Measurements from ENCODE around the gene EPB41L5. TPM values are rescaled to one million over a fixed set of nuclear protein-coding genes. Genes with fewer than 3 reads are reported as not detected.
"Not testable (repeated sequence)": the region's sequence is repeated elsewhere in the genome, so short reads cannot be mapped to it uniquely, and the experiment has no call there.

The EPB41L5 gene
- total and polyA plus RNA-seq, 4 donors = 19.7 to 88.4 (median 30.3) TPM

DNA sequence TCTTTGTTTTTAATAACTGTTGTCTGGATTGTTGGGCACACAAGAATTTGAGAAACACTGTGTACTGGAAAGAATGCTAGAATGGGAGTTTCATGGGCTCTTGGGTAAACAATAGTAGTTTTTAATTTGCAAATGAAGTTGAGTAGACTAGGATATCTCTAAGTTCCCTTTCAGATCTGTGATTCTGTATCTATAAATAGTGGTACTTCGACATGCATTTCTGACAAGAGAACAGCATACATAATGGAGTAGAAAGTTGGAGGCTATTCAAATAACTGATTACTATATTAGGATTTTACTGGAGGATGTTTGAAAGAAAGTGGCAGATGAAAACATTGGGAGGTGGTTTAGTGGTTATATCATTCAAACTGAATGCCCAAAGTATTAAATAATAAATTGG is 29.5 kb downstream of the EPB41L5 start:
- TF ChIP-seq JUND (IDR thresholded peaks at IDR 0.05) (no peak), RXRA (IDR thresholded peaks at IDR 0.05) (no peak), NR2F2 (IDR thresholded peaks at IDR 0.05) (no peak), YY1 (IDR thresholded peaks at IDR 0.05) (no peak), RAD21 (IDR thresholded peaks at IDR 0.05) (no peak), SP1 (IDR thresholded peaks at IDR 0.05) (no peak)
- TF ChIP-seq, protein P1, sequence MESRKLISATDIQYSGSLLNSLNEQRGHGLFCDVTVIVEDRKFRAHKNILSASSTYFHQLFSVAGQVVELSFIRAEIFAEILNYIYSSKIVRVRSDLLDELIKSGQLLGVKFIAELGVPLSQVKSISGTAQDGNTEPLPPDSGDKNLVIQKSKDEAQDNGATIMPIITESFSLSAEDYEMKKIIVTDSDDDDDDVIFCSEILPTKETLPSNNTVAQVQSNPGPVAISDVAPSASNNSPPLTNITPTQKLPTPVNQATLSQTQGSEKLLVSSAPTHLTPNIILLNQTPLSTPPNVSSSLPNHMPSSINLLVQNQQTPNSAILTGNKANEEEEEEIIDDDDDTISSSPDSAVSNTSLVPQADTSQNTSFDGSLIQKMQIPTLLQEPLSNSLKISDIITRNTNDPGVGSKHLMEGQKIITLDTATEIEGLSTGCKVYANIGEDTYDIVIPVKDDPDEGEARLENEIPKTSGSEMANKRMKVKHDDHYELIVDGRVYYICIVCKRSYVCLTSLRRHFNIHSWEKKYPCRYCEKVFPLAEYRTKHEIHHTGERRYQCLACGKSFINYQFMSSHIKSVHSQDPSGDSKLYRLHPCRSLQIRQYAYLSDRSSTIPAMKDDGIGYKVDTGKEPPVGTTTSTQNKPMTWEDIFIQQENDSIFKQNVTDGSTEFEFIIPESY (IDR thresholded peaks at IDR 0.05) = no peak
- TF ChIP-seq, protein P2, sequence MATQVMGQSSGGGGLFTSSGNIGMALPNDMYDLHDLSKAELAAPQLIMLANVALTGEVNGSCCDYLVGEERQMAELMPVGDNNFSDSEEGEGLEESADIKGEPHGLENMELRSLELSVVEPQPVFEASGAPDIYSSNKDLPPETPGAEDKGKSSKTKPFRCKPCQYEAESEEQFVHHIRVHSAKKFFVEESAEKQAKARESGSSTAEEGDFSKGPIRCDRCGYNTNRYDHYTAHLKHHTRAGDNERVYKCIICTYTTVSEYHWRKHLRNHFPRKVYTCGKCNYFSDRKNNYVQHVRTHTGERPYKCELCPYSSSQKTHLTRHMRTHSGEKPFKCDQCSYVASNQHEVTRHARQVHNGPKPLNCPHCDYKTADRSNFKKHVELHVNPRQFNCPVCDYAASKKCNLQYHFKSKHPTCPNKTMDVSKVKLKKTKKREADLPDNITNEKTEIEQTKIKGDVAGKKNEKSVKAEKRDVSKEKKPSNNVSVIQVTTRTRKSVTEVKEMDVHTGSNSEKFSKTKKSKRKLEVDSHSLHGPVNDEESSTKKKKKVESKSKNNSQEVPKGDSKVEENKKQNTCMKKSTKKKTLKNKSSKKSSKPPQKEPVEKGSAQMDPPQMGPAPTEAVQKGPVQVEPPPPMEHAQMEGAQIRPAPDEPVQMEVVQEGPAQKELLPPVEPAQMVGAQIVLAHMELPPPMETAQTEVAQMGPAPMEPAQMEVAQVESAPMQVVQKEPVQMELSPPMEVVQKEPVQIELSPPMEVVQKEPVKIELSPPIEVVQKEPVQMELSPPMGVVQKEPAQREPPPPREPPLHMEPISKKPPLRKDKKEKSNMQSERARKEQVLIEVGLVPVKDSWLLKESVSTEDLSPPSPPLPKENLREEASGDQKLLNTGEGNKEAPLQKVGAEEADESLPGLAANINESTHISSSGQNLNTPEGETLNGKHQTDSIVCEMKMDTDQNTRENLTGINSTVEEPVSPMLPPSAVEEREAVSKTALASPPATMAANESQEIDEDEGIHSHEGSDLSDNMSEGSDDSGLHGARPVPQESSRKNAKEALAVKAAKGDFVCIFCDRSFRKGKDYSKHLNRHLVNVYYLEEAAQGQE (IDR thresholded peaks at IDR 0.05) = no peak
- TF ChIP-seq, protein P3, sequence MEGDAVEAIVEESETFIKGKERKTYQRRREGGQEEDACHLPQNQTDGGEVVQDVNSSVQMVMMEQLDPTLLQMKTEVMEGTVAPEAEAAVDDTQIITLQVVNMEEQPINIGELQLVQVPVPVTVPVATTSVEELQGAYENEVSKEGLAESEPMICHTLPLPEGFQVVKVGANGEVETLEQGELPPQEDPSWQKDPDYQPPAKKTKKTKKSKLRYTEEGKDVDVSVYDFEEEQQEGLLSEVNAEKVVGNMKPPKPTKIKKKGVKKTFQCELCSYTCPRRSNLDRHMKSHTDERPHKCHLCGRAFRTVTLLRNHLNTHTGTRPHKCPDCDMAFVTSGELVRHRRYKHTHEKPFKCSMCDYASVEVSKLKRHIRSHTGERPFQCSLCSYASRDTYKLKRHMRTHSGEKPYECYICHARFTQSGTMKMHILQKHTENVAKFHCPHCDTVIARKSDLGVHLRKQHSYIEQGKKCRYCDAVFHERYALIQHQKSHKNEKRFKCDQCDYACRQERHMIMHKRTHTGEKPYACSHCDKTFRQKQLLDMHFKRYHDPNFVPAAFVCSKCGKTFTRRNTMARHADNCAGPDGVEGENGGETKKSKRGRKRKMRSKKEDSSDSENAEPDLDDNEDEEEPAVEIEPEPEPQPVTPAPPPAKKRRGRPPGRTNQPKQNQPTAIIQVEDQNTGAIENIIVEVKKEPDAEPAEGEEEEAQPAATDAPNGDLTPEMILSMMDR (IDR thresholded peaks at IDR 0.05; ENCODE audit: low read depth, low read length, missing input control) = no peak
- H3K4me1 ChIP-seq (ENCODE audit: control insufficient read depth in 4 of 4, insufficient read depth in 4 of 4, low read length in 3 of 4) = peaks cover 0 to 2% (median 0%) of the 10 kb centered on the region in 4 donors
- WGBS = 78% methylated on average over 1 of the region's 1 CpG

DNA sequence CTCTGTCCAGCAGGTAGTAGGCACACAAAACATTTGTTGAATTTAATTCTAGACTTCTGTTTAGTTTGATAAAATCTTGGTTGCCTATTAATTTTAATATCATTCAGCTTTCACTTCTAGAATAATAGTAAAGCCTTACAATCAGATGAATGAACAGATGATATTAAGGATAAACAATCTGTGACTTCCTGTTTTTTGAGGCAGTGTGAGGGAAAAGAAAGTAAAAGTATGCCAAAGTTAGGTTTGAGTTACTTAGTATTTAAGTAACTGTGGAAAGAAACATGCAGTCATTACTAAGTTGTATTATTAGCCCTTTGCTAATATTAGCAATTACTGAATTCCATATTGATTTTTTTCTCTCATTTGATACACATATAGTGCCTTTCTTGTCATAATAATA is 31.5 kb downstream of the EPB41L5 start:
- H3K4me3 ChIP-seq (ENCODE audit: low read depth in 1 of 3, low read length in 3 of 3) = no peak overlapping the region
- H3K27me3 ChIP-seq (ENCODE audit: control insufficient read depth in 4 of 4, insufficient read depth in 4 of 4, low read length in 3 of 4) = no peaks in the 10 kb centered on the region
- TF ChIP-seq HNF4A (conservative IDR thresholded peaks at IDR 0.05) (no peak), FOXA1 (IDR thresholded peaks at IDR 0.05) (no peak), JUND (IDR thresholded peaks at IDR 0.05) (no peak), RAD21 (IDR thresholded peaks at IDR 0.05) (no peak), YY1 (IDR thresholded peaks at IDR 0.05) (no peak), HNF4G (IDR thresholded peaks at IDR 0.05) (no peak), TAF1 (conservative IDR thresholded peaks at IDR 0.05) (no peak), NR2F2 (IDR thresholded peaks at IDR 0.05) (no peak), FOXA2 (IDR thresholded peaks at IDR 0.05) (no peak)
- TF ChIP-seq, protein P4, sequence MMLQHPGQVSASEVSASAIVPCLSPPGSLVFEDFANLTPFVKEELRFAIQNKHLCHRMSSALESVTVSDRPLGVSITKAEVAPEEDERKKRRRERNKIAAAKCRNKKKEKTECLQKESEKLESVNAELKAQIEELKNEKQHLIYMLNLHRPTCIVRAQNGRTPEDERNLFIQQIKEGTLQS (IDR thresholded peaks at IDR 0.05) = no peak
- TF ChIP-seq, protein P2 (IDR thresholded peaks at IDR 0.05) = no peak
- TF ChIP-seq, protein P5, sequence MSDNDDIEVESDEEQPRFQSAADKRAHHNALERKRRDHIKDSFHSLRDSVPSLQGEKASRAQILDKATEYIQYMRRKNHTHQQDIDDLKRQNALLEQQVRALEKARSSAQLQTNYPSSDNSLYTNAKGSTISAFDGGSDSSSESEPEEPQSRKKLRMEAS (IDR thresholded peaks at IDR 0.05) = no peak
- DNase-seq (ENCODE audit: low spot score) = no peak
- H3K27ac ChIP-seq (ENCODE audit: low read depth in 1 of 2, low read length in 2 of 2) = no peak overlapping the region
- no peaks in the 10 kb centered on the region for H3K9me3 ChIP-seq (ENCODE audit: control insufficient read depth in 4 of 4, low read length in 3 of 4)
- H3K9ac ChIP-seq (ENCODE audit: low read depth in 1 of 2, low read length in 2 of 2) = no peak overlapping the region
- no peaks in the 10 kb centered on the region for H3K4me1 ChIP-seq (ENCODE audit: control insufficient read depth in 4 of 4, insufficient read depth in 4 of 4, low read length in 3 of 4)
- peaks cover 3 to 11% (median 6%) of the 10 kb centered on the region in 4 donors for H3K36me3 ChIP-seq (ENCODE audit: control insufficient read depth in 4 of 4, insufficient read depth in 3 of 4, low read depth in 1 of 4, low read length in 3 of 4)

More for the DNA sequence above, 29.5 kb downstream of the EPB41L5 start:
- DNase-seq (ENCODE audit: low spot score) = no peak
- H3K27ac ChIP-seq (ENCODE audit: low read depth in 1 of 2, low read length in 2 of 2) = no peak overlapping the region
- H3K9me3 ChIP-seq (ENCODE audit: control insufficient read depth in 4 of 4, low read length in 3 of 4) = no peaks in the 10 kb centered on the region
- no peak overlapping the region for H3K4me3 ChIP-seq (ENCODE audit: low read depth in 1 of 3, low read length in 3 of 3)
- H3K36me3 ChIP-seq (ENCODE audit: control insufficient read depth in 4 of 4, insufficient read depth in 3 of 4, low read depth in 1 of 4, low read length in 3 of 4) = peaks cover 3 to 11% (median 6%) of the 10 kb centered on the region in 4 donors
- no peaks in the 10 kb centered on the region for H3K27me3 ChIP-seq (ENCODE audit: control insufficient read depth in 4 of 4, insufficient read depth in 4 of 4, low read length in 3 of 4)
- no peak overlapping the region for H3K9ac ChIP-seq (ENCODE audit: low read depth in 1 of 2, low read length in 2 of 2)

DNA sequence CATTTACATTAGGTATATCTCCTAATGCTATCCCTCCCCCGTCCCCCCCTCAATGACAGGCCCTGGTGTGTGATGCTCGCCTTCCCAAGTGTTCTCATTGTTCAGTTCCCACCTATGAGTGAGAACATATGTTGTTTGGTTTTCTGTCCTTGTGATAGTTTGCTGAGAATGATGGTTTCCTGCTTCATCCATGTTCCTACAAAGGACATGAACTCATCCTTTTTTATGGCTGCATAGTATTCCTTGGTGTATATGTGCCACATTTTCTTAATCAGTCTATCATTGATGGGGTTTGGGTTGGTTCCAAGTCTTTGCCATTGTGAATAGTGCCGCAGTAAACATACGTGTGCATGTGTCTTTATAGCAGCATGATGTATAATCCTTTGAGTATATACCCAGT is 32.9 kb downstream of the EPB41L5 start:
- not testable (repeated sequence) for H3K27me3 ChIP-seq (ENCODE audit: control insufficient read depth in 4 of 4, insufficient read depth in 4 of 4, low read length in 3 of 4); DNase-seq (ENCODE audit: low spot score); H3K4me1 ChIP-seq (ENCODE audit: control insufficient read depth in 4 of 4, insufficient read depth in 4 of 4, low read length in 3 of 4); H3K4me3 ChIP-seq (ENCODE audit: low read depth in 1 of 3, low read length in 3 of 3); H3K9me3 ChIP-seq (ENCODE audit: control insufficient read depth in 4 of 4, low read length in 3 of 4); H3K27ac ChIP-seq (ENCODE audit: low read depth in 1 of 2, low read length in 2 of 2); H3K9ac ChIP-seq (ENCODE audit: low read depth in 1 of 2, low read length in 2 of 2)
- peaks cover 3 to 11% (median 6%) of the 10 kb centered on the region in 4 donors for H3K36me3 ChIP-seq (ENCODE audit: control insufficient read depth in 4 of 4, insufficient read depth in 3 of 4, low read depth in 1 of 4, low read length in 3 of 4)
- WGBS = 98% methylated on average over 4 of the region's 4 CpGs

All from liver (tissue), 9 donors.